Left ventricle myocardium inferior (tissue), 1 donor: Measurements from ENCODE around the gene AHNAK2. TPM values are rescaled to one million over a fixed set of nuclear protein-coding genes. Genes with fewer than 3 reads are reported as not detected.

Experiments used
- DNase-seq: peaks from one replicate; pipeline ENCODE4 v3.0.0-alpha.2; 2020
- H3K27ac ChIP-seq: fragments of 200-600 bp; replicated peaks from 2 replicates; pipeline ENCODE4 v1.8.0; 2021
- H3K27me3 ChIP-seq: fragments of 200-600 bp; 2 replicates; pipeline ENCODE4 v1.8.0; 2021; ENCODE audit warnings: low read depth
- H3K36me3 ChIP-seq: fragments of 200-600 bp; 2 replicates; pipeline ENCODE4 v1.8.0; 2021
- H3K4me1 ChIP-seq: fragments of 200-600 bp; 2 replicates; pipeline ENCODE4 v1.8.0; 2021
- H3K4me3 ChIP-seq: fragments of 200-600 bp; 2 replicates; pipeline ENCODE4 v1.8.0; 2021; ENCODE audit warnings: mild to moderate bottlenecking, moderate library complexity
- H3K9me3 ChIP-seq: fragments of 200-600 bp; replicated peaks from 2 replicates; pipeline ENCODE4 v1.8.0; 2021
- intact Hi-C: fragments of 100-400 bp; cut with micrococcal nuclease; formaldehyde crosslinking; loops from one replicate; pipeline ENCODE4 v1.11.0; 2022
- total RNA-seq: library from RNA; stranded (reverse); fragmentation: NEBNext Ultra II Directional; extraction: Animal tissue kit (Norgen Biotek cat#: 25700); gene quantifications from one replicate; pipeline ENCODE4 v1.2.1, GENCODE V29; 2021
- TF ChIP-seq, protein P1 (sequence below): fragments of 200-600 bp; IDR thresholded peaks from 2 replicates; pipeline ENCODE4 v1.8.0; 2021; ENCODE audit warnings: antibody characterized with exemption, mild to moderate bottlenecking, borderline replicate concordance
- donor health status: DM: no; HTN: yes; CAD: no; lungs with severe emphysema.

AHNAK2 gene
- total RNA-seq, 1 donor from 2014 or later = 2.5 TPM

DNA sequence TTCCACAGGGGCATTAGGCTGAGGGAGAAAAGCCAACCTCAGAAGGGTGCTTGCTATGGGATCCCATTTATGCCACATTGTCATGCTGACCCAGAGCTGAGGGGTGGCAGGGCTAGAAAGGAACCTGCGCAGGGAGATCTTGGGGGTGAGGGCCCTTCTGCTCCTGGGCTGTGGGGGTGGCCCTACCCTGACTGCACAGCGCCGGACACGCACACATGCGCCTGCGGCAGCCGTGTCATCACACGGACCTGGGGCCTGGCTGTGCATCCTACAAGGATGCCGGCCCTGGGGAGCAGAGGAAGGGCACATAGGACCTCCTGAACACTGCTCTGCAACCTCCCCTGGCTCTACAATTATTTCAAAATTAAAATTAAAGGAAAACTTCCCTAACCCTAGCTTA lies 35.9 kb upstream of the AHNAK2 start:
- Histone ChIP-seq H3K9me3 (no peaks in the 10 kb centered on the region), H3K4me3 (no peak overlapping the region), H3K27ac (no peak overlapping the region), H3K36me3 (peaks cover 28% of the 10 kb centered on the region), H3K27me3 (no peaks in the 10 kb centered on the region), H3K4me1 (peaks cover 16% of the 10 kb centered on the region)
- no peak for DNase-seq
- TF ChIP-seq, protein P1, sequence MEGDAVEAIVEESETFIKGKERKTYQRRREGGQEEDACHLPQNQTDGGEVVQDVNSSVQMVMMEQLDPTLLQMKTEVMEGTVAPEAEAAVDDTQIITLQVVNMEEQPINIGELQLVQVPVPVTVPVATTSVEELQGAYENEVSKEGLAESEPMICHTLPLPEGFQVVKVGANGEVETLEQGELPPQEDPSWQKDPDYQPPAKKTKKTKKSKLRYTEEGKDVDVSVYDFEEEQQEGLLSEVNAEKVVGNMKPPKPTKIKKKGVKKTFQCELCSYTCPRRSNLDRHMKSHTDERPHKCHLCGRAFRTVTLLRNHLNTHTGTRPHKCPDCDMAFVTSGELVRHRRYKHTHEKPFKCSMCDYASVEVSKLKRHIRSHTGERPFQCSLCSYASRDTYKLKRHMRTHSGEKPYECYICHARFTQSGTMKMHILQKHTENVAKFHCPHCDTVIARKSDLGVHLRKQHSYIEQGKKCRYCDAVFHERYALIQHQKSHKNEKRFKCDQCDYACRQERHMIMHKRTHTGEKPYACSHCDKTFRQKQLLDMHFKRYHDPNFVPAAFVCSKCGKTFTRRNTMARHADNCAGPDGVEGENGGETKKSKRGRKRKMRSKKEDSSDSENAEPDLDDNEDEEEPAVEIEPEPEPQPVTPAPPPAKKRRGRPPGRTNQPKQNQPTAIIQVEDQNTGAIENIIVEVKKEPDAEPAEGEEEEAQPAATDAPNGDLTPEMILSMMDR = no peak
- intact Hi-C loops = no loop called here

DNA sequence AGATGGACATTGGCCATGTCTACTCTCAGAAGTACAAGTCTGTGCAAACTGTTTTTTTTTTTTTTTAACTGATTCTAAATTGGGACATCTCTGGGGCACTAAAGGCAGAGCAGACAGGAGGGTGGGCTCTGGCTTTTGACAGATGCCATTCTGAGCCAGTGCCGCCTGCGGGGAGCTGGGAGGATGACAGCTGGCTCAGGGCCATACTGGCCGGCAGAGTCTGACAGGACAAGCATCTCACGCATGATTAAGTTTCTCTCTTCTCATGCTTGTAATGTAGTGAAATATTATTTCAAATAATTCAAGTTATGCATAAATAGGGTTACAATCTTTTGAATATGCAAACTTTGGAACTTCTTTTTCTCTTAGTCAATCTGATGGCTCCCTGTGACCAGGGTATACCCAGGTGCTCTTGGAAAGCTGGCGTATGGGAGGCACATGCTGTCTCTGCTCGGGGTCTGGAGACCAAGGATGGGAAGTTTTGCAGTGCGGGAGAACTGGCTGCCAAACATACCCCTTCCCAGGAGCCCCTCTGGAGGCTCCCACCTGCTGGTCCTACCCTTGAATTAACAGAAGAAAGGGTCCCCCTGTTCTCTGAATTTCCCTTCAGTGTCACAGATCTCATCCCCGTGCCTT lies 35.1 kb upstream of the AHNAK2 start:
- DNase-seq = peak; percentile 41
- TF ChIP-seq, protein P1 = peak; percentile 40
- intact Hi-C loops = no loop called here

DNA sequence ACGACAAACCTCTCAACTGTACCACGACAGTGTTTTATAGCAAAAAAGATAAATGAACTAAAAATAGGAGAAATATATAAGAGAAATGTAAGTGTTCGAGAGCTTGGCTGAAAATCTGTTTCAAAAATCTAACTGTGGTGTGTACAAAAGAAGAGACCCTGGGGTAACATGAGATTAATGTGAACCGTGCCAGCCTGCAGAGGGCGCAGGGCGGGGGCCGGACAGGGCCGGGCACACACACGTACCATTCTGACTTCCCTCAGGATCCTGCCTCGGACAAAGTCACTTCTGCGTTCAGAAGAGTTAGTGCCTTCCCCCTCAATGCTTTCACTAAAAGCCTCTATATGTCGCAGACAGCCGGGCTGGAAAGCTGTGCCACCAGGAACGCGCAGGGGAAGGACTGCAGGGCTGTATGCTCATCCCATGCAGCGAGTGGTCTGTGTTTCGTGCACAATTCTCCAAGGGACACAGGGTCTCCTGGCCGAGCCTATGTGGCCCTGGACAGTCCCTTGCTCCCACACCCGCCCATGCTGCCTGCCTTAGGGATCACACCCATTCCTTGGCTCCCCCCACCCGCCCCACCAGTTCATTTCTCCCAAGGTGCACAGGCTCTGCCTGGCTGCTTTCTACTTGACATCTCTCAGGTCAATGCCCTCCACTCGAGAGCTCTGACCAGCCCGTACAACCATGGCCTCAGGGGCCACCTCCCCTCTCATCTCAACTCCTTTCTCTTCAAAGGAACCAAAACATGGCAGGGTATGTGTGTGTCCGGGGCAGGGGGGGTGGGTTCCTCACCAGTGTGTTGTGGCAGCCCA lies 34.2 kb upstream of the AHNAK2 start:
- Histone ChIP-seq H3K27me3 (no peaks in the 10 kb centered on the region), H3K4me3 (no peak overlapping the region), H3K4me1 (peaks cover 13% of the 10 kb centered on the region), H3K27ac (no peak overlapping the region), H3K9me3 (no peaks in the 10 kb centered on the region), H3K36me3 (peaks cover 30% of the 10 kb centered on the region)
- no peak for DNase-seq
- intact Hi-C loops = no loop called here
- TF ChIP-seq, protein P1 = peak; percentile 57

More for the DNA sequence above, 35.1 kb upstream of the AHNAK2 start:
- peaks cover 30% of the 10 kb centered on the region for H3K36me3 ChIP-seq
- peaks cover 13% of the 10 kb centered on the region for H3K4me1 ChIP-seq
- no peak overlapping the region for H3K27ac ChIP-seq
- no peaks in the 10 kb centered on the region for H3K9me3 ChIP-seq
- no peak overlapping the region for H3K4me3 ChIP-seq
- no peaks in the 10 kb centered on the region for H3K27me3 ChIP-seq

DNA sequence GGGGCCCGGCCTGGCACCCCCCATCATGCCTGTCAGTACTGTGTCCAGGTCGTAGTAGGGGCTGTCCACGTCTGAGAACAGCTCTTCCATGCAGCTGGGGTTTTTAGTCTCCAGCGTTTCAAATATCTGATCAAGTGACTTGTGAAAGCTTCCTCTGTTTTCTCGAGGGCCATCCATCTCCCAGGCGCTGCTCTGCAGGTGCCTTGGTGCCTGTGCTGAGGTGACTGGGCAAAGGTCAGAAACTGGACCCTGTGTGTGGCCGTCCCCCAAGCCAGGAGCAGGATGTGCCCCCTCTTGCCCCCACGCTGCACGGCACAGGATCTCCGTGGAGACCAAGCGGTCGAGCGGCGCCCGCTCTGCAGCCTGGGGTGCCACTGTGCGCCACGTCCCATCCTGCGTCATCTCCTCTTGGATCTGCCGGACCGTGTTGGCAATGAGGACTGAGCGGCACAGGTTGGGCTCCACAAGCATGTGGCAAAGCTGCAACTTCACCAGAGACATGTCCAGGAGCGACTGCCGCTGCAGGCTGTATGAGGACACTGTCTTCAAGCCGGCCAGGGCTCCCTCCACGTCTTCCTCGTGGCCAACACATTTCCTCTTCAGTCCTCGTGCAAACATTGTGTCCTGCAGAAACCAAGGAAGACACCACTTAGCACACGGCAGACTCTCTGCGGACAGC lies 33.3 kb upstream of the AHNAK2 start:
- no peaks in the 10 kb centered on the region for H3K27me3 ChIP-seq
- H3K27ac ChIP-seq = no peak overlapping the region
- intact Hi-C loops = no loop called here
- TF ChIP-seq, protein P1 = no peak
- H3K4me3 ChIP-seq = no peak overlapping the region
- peaks cover 13% of the 10 kb centered on the region for H3K4me1 ChIP-seq
- no peaks in the 10 kb centered on the region for H3K9me3 ChIP-seq
- H3K36me3 ChIP-seq = peaks cover 30% of the 10 kb centered on the region
- no peak for DNase-seq

DNA sequence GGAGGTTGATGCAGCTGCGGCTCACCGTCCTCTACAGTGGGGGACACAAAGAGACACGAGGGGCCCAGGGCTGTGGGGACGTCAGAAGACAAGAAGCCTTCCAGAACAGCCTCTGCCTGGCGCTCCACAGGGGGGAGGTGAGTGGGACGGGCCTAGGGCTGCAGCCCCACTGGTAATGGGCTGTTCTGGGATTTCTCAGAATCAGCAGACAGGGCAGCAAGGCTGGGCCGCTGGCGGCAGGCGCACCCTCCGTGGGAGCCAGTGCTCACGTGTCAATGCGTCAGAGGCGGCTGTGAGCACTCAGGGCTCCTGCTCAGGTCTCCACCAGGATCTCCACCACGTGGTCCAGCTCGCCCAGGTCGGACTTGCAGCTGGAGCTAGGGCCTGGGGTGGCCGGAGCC lies 32.7 kb upstream of the AHNAK2 start:
- TF ChIP-seq, protein P1 = no peak
- H3K27ac ChIP-seq = no peak overlapping the region
- H3K9me3 ChIP-seq = no peaks in the 10 kb centered on the region
- DNase-seq = no peak
- peaks cover 13% of the 10 kb centered on the region for H3K4me1 ChIP-seq
- intact Hi-C loops = no loop called here
- H3K27me3 ChIP-seq = no peaks in the 10 kb centered on the region
- H3K36me3 ChIP-seq = peaks cover 30% of the 10 kb centered on the region
- H3K4me3 ChIP-seq = no peak overlapping the region
